HG02970 (cell line): ENCODE measurements around the gene NF1.
"Not testable (repeated sequence)": the region's sequence is repeated elsewhere in the genome, so short reads cannot be mapped to it uniquely, and the experiment has no call there.

Source experiments
- ATAC-seq: cut with Tn5 transposase; IDR thresholded peaks from one replicate; pipeline ENCODE4 v1.9.1; 2021; ENCODE audit warnings: mild to moderate bottlenecking, moderate library complexity, moderate number of reproducible peaks; ENCODE audit not compliant: unreplicated experiment, low FRiP score

Gene NF1

DNA sequence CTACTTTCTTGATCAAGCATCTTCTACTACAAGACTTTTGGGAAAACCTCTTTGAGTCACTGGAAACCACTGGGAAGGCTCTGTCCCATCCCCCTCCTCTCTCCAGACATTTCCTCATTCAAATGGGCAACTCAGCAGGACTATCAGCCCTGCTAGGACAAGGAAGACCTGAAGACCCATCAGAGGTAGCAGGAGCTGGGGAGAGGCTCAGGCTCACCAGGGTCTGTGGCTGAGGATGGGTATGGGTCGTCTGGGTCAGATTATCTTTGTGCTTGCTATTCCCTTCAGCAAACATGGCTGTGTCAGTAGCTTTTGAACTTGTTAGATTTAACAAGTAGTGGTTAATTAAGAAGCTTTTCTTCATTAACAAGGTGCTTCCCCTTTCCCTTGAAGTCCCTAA lies 15.0 kb upstream of the NF1 start:
- ATAC-seq = no peak

DNA sequence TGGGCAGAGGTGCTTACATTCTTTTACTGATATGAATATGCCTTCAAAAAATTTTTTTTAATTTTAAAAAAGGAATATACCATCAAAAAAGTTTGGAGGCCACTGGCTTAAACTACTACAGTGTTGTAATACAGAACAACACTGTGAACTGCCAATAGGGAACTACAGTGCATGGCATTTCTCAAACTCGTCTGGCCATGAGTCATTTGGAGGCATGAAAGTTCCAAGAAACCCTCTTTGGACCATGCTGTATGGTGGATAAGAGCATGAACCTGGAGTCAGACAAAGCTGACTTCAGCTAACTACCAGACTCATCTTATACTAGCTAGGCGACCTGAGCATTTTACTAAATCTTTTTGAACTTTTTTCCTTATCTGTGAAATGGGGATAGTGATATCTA lies 9.2 kb upstream of the NF1 start:
- ATAC-seq = no peak

DNA sequence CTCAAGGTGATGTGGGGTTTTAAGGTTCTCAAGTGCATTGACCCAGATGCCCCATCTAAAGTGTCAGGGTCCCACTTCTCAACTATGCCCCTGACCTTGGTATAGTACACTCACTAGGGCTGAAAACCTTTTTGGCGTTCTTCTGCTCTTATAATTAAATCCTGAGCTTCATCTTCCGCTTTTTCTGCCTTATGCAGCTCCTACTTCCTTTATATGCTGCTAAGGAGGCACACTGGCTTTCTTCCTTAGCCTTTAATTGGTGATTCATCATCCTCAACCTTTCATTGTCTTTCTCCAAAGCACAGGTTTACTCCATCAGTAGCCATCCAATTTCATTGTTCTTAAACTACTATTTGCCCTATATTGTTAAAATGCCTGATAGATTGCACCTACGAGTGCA lies 5.3 kb upstream of the NF1 start:
- ATAC-seq = no peak

DNA sequence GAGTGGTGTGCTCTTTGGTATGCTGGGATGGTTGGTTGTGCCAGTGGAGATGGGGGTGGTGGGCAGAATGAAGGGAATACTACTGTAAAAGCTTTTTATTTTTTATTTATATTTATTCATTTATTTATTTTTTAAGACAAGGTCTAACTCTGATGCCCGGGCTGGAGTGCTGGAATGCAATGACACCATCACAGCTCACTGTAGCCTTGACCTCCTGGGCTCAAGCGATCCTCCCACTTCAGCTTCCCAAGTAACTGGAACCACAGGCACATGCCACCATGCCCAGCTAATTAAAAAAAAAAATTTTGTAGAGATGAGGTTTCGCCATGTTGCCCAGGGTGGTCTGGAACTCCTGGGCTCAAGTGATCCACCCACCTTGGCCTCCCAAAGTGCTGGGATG lies 4.1 kb upstream of the NF1 start:
- not testable (repeated sequence) for ATAC-seq

DNA sequence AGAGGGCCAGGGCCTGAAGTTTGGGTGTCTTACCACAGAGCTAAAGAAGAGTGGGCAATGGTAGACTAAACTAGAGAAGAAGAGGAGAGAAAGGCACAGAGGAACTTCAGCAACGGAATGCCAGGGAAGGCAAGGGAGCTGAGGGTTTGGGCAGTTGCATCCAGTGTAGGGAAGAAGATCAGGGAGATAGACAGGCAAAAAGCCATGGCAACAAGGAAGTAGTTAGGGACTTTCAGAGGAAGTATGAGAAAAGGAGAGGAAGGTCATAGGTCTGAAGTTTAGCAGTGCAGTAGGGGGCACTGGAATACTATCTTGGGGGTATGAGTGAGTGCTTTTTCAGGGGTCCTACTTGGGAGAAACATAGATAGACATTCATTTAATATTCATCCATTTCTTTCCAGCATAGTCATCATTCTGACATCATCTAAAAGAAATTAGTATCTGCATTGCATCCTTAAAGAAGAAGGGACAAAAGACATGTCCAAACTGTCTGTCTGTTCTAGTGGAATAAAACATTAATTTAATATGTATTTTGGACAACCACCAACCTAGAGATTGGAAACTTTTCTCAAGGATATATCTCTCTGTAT lies 2.2 kb upstream of the NF1 start:
- no peak for ATAC-seq

DNA sequence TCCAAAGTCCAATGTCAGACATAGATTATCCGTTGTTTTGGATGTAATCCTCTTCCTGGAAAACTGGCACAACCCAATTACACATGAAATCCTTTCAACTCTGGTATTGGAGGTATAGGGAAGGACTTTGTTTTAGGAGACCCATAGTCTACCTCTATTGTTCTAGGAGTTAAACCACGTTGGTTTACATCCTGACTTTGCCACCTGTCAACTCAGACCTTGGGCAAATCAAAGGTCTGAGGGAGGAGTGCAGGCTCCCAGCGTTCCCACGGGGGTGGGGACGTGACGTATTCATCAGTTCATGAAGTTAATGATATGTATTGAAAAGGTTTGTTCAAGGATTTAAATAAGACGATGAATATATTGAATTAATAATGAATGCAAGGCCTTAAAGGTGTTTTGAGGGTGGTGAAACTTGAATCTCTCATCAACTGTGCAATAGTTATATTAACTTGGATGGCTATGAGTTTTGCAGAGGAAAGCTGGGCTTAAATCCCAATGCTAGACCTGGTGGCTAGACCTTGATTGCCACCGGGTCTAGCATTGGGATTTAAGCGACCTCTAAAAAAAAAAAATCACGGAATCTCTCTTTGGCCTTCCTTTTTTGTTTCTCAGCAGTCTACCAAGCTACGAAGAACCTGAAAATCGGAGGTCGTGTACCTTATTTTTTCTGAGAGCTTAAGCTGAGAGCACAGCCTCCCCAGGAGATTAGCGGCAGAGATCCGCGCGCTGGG lies 744 bp upstream of the NF1 start:
- ATAC-seq = no peak

DNA sequence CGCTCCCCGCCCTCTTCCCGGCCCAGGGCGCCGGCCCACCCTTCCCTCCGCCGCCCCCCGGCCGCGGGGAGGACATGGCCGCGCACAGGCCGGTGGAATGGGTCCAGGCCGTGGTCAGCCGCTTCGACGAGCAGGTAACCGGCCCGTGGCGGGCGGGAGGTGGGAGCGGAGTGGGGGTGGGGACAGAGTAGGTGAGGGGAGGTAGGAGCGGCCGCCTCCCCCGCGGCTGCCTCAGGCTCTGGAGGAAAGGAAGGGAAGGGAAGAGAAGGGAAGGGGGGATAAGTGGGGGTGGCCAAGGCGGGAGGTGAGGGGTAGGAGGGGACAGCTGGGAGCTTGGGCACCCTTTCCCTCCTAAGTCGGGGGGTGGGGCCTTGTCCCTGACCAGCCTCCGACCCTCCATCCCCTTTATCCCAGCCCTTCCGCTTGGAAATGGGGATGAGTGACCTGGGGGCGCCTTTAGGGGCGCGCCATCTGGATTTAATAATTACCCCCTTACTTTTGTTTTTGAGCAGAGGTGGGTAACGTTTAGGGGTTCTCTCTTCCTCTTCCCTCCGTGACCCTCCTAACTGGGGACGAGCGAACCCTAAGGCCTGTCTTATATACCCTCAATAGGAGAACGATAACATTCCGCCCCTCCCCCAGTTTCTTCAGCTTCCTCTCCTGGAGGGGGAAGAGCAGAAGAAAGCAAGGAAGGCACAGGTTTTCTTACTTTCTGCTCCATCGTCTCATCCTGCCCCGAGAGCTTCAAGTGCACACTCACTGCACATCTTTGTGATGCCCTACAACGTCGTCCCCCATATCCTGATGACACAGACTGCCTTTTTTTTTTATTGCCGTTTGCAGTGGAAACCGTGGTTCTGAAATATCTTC lies 694 bp downstream of the NF1 start:
- ATAC-seq = no peak

DNA sequence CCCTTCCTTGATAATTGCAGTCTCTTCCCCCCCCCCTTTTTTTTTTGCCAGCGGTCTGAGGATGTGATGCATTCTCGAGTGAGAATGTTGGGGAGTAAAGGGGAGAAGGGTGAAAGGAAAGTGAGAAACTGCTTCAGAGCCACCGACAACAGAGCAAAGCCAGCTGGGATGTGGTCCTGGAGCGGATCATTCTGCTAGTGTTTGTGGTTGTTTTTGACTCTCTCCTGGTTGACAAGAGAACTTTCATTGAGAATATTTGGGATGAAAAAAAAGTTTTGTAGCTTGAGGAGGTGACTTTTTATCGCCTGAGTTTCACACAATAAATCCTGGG lies 1.3 kb downstream of the NF1 start:
- ATAC-seq = no peak

DNA sequence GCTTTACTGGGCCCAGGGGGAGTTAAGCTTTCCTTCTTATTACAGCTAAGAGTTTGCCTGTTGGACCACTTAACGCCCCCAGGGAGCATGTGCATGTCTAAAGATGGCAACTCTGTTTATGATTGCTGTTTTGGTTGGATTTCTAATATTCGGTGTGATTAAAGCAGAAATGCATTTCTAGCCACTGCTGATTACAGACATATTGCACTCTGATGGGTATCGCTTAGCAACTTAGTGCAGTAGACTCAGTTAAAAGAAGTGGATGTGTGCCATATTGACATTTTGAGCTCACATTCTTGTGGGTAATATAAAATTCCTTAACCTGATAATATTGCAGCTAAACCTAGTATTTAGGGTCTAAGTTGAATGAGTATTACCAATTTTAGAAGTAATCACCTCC lies 4.2 kb downstream of the NF1 start:
- no peak for ATAC-seq

DNA sequence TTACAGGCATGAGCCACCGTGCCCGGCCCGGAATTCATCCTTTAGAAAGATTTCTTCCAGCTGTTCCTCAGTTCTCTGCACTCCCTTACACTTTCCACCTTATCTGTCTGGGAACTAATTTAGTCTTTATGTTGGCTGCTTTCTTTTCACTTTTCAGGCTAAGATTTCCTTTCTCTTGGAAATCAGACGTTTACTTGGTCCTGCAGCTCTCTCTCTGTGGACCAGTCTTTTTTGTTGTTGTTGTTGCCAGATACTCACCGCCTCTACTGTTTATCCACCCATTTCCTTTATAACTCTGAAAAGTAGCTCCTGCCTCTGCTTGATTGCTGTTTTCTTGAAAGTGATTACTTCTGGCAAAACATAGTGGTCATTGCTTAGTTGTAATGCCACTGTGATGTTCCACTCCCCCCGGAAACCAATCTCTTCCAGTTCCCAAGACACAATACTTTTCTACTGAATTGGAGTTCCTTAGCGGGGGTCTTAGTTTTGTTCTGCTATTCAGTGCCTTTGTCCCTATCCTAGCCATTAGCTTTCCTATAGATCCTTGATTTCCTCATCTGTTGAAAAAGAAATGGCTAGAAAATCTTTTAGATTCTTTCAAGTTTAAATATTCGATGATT lies 6.2 kb downstream of the NF1 start:
- ATAC-seq = no peak

DNA sequence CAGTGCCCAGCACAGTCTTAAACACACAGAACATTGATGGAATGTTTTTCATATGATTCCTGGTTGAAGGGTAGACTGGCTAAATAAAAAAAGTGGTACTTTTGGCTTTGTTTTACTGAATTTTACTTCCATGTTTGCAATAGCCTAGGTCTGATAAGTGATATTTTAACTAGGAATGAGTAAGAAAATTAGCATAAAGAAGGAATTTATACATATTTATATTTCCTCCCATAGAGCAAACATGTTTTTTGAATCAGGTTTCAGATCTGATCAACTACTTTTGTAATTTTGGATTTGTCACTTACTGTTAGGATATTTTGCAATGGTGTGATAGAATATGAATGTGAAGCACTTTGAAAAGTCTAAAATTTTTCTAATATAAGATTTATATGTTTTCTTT lies 7.2 kb downstream of the NF1 start:
- ATAC-seq = no peak

DNA sequence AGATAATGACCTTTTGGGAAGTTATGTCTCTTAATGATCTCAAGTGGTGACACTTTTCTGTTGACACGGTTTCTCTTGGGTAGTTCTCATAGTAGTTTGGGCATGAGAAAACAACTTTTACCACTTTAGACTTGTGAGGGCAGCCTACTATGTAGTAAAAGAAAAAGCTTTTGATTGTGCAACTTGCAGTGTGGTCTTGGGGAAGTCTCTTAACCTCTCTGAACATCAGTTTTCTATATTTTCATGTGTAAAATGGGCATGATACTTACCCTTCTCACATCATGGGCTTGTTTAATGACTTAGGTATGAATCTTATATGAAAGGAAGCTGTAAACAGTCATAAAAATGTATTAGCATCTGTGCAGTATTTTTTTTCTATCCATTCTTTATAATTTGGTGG lies 11.2 kb downstream of the NF1 start:
- ATAC-seq = no peak

DNA sequence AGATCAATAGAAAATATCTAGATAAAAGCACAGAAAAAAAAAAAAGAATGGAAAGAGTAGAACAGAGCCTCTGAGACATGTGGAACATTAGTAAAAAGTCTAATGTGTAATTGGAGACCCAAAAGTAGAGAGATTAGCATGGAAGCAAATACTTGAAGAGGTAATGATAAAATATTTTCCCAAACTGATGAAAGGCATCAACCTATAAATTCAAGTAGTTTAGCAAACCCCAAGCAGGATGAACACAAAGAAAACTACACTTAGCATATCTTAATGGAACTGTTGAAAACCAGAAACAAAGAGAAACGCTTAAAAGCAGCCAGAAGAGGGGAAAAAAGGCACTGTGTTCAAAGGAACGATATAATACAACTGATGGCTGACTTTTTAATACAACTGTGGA lies 16.4 kb downstream of the NF1 start:
- ATAC-seq = no peak

DNA sequence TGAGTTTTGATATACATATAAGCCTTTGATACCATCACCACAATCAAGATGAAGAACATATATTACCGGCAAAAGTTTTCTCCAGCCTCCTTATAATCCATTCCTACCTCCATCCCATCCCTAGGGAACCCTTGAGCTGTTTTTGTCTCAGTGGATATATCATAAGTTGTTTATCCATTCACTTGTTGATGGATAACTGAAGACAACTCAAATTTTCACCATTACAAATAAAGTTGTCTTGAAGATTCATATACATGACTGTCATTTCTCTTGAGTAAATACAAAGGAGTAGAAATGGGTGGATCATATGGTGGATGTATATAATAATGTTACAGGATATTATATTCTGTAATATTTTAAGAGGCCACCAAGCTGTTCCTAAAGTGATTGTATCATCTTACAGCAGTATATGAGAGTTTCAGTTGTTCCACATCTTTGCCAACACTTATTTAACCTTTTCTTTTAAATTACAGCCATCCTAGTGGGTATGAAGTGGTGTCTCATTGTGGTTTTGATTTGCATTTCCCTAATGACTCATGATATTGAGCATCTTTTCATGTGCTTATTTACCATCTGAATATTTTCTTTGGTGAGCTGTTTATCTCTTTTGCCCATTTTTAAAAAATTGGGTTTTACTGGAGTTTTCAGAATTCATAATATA lies 17.4 kb downstream of the NF1 start:
- no peak for ATAC-seq

DNA sequence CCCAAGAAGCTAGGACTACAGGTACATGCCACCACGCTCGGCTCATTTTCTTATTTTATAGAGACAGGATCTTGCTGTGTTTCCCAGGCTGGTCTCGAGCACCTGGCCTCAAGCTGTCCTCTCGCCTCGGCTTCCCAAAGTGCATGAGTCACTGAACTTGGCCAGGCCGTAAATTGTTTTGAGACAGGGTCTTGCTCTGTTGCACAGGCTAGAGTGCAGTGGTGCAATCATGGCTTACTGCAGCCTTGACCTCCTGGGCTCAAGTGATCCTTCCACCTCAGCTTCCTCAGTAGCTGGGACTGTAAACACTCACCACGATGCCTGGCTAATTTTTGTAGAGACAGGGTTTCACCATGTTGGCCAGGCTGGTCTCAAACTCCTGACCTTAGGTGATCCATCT lies 18.6 kb downstream of the NF1 start:
- ATAC-seq = not testable (repeated sequence)

DNA sequence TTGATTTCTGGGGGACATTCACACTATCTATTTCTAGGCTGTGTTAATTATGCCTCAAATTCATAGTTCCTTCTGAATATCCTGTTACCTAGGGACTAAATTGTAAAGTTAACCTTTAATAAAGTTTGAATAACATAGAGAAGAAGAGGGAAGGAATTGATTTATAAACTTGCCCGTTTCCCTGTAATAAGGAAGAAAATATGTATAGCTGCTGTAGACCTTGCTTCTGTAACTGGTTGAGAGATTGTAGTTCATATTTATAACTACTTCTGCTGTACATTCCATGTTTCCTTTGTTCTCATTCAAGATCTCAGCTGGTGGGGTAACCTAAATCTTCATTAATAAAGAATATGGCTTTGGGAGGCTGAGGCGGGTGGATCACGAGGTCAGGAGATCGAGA lies 19.2 kb downstream of the NF1 start:
- ATAC-seq = no peak

DNA sequence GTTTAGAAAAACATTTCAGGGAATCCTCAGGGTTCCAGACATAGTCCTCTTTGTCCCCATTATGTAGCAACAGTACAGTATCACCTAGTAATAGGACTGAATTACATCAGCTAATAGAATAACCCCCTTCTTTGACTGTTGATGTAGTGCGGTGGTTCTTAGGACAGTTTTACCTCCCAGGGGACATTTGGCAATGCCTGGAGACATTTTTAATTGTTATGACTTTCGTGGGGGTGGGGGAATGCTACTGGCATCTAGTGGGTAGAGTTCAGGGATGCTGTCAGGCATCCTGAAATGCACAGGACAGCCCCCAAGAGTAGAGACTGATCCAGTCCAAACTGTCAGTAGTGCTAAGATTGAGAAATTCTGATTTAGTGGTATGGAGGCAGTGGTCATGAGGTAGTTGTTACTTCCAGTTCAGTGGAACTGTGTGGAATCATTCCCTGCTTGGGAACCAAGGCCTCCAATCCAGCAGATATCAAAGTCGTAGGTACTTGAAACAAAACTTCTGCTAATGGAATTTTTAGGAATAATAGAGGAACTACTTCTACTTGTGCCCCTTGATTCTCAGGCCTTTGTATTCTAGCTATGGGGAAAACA lies 20.3 kb downstream of the NF1 start:
- ATAC-seq = no peak

DNA sequence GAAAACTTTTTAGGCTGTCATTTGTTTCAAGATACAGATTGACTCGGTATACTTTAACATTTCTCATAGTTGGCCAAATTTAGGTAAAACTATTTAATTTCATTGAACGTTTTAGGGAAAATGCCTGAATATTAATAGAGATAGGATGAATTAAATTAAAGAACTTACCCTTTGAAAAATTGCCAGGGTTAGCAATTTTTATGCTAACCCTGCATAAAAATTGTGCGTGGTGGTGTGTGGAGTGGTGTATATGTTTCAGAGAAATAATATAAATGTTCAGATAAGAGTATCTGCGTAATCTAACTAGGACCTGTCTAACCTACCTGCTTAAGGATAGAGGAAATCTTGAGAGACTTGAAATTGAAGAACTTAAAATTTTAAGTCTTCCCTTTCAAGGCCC lies 21.4 kb downstream of the NF1 start:
- no peak for ATAC-seq

DNA sequence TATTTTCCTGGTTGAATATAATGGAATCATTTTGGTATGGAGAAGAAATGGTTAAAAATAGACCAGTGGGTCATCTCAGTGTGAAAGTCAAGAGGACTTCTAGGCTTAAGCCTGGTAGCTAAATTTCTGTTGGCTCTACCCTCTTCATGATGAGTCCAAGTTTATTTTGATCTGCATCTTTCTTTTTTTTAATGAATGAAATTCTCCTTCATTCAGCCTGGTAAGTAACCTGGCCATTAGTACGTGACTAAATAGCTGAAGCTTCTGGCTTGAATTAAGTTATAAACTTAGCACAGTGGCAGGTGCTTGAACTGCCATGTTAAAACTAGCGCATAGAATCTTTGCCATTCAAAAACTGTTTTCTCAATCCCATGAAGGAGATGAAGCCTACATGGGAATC lies 28.0 kb downstream of the NF1 start:
- ATAC-seq = no peak

DNA sequence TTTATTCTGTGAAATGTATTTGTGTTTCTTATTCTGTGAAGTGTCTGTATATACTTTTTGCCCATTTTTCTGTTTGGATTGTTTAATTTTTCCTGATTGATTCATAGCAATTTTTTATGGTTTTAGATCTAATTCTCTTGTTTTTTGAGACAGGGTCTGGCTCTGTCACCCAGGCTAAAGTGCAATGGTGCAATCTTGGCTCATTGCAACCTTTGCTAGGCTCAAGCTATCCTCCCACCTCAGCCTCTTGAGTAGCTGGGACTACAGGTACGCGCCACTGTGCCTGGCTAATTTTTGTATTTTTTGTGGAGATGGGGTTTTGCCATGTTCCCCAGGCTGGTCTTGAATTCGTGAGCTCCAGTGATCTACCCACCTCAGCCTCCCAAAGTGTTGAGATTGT lies 31.5 kb downstream of the NF1 start:
- ATAC-seq = no peak
